Esophagus muscularis mucosa (tissue), 3 donors: Measurements from ENCODE around the gene GFRA4.

Experiments
- CTCF ChIP-seq, 3 experiments: fragments of 200-600 bp in 2 of 3; fragments of 450-650 bp in 1 of 3; sonication (generic) in 2 of 3; IDR thresholded peaks; one replicate each; pipeline ENCODE4 v1.5.1; 2017 to 2019; ENCODE audit warnings: antibody characterized with exemption in 3 of 3, mild to moderate bottlenecking in 2 of 3, moderate library complexity in 1 of 3
- POLR2A ChIP-seq: fragments of 450-650 bp; IDR thresholded peaks from one replicate; pipeline ENCODE4 v1.6.1; 2017; ENCODE audit warnings: antibody characterized with exemption, moderate library complexity, mild to moderate bottlenecking, low read depth

GRCh38 chr20:3687655-3688054, 24.5 kb upstream of the GFRA4 start:
- TF ChIP-seq CTCF (IDR thresholded peaks at IDR 0.05): peak in 1 of 3 experiments; percentile 13
- no peak for TF ChIP-seq POLR2A
